ENCODE results near the gene DOK7.

DNA sequence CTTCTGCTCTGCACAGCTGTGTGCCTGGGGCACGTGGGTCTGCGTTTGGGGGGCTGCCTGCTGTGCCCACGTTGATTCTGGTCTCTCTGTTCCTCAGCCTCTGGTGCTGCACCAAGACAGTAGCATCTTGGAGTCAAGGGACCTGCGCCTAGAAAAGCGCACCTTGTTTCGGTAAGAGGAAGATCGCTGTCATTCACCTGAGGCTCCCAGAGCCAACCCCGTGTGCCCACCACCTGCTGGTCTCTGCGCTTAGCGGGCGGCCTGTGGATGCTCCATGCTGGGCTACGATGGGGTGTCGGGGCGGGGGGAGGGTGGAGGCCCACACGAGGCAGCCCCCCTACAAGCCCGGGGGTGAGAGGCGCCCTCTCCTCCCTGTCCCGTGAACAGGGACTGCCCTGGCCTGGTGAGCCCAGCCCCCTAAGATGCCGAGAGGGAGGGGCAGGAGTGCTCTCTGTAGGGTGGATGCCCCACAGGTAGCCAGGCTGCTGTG is 40.3 kb upstream of the DOK7 start:
- TF ChIP-seq, protein P1, sequence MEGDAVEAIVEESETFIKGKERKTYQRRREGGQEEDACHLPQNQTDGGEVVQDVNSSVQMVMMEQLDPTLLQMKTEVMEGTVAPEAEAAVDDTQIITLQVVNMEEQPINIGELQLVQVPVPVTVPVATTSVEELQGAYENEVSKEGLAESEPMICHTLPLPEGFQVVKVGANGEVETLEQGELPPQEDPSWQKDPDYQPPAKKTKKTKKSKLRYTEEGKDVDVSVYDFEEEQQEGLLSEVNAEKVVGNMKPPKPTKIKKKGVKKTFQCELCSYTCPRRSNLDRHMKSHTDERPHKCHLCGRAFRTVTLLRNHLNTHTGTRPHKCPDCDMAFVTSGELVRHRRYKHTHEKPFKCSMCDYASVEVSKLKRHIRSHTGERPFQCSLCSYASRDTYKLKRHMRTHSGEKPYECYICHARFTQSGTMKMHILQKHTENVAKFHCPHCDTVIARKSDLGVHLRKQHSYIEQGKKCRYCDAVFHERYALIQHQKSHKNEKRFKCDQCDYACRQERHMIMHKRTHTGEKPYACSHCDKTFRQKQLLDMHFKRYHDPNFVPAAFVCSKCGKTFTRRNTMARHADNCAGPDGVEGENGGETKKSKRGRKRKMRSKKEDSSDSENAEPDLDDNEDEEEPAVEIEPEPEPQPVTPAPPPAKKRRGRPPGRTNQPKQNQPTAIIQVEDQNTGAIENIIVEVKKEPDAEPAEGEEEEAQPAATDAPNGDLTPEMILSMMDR (conservative IDR thresholded peaks at IDR 0.05), result no peak
- no peak for TF ChIP-seq EZH2 (IDR thresholded peaks at IDR 0.05; ENCODE audit: low read depth)

Measured in PC-9 (cell line).